IMR-90 (cell line): Measurements from ENCODE around the gene GLRB.

ENCODE experiments used
- RCOR1 ChIP-seq: IDR thresholded peaks from 2 replicates; pipeline ENCODE4 v1.6.1; 2012; ENCODE audit warnings: mild to moderate bottlenecking, low read length, improper control_type of control experiment; ENCODE audit not compliant: insufficient replicate concordance
- RFX5 ChIP-seq: IDR thresholded peaks from 2 replicates; pipeline ENCODE4 v1.8.0; 2012; ENCODE audit warnings: low read depth, mild to moderate bottlenecking, low read length, moderate library complexity
- SMC3 ChIP-seq: fragments of 150-350 bp; IDR thresholded peaks from 2 replicates; pipeline ENCODE4 v1.6.1; 2016; ENCODE audit warnings: low read depth, mild to moderate bottlenecking, antibody characterized with exemption, low read length, moderate library complexity
- TF ChIP-seq, protein P1 (sequence below): conservative IDR thresholded peaks from 2 replicates; pipeline ENCODE4 v1.5.1; 2012; ENCODE audit warnings: mild to moderate bottlenecking, low read depth, low read length, improper control_type of control experiment

DNA sequence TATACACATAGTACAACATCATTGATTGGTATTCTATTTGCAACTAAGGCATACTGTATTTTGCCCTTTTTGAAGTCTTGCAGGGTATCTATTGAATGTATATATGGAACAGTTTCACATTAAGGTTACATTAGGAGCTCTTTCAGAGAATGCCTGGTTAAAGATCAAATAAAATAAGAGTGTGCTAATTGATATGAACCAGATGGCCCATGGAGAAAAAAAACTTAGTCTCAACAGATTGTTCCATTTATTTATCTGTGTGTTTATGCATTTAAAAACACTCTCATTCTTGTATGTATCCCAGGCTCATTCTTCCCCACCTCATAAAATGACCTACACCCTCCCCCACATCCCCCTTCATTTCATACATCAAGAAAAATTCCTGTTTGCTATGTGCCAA, 109.4 kb downstream of the GLRB start:
- no peak for TF ChIP-seq RFX5
- TF ChIP-seq, protein P1, sequence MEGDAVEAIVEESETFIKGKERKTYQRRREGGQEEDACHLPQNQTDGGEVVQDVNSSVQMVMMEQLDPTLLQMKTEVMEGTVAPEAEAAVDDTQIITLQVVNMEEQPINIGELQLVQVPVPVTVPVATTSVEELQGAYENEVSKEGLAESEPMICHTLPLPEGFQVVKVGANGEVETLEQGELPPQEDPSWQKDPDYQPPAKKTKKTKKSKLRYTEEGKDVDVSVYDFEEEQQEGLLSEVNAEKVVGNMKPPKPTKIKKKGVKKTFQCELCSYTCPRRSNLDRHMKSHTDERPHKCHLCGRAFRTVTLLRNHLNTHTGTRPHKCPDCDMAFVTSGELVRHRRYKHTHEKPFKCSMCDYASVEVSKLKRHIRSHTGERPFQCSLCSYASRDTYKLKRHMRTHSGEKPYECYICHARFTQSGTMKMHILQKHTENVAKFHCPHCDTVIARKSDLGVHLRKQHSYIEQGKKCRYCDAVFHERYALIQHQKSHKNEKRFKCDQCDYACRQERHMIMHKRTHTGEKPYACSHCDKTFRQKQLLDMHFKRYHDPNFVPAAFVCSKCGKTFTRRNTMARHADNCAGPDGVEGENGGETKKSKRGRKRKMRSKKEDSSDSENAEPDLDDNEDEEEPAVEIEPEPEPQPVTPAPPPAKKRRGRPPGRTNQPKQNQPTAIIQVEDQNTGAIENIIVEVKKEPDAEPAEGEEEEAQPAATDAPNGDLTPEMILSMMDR, result no peak
- TF ChIP-seq SMC3, result no peak
- no peak for TF ChIP-seq RCOR1
